Kidney capillary endothelial cell (primary cell): ENCODE results near the gene PTGFRN.

Experiments
- DNase-seq: peaks from one replicate; pipeline ENCODE4 v3.0.0-alpha.2; 2018; ENCODE audit warnings: low spot score

Gene PTGFRN

DNA sequence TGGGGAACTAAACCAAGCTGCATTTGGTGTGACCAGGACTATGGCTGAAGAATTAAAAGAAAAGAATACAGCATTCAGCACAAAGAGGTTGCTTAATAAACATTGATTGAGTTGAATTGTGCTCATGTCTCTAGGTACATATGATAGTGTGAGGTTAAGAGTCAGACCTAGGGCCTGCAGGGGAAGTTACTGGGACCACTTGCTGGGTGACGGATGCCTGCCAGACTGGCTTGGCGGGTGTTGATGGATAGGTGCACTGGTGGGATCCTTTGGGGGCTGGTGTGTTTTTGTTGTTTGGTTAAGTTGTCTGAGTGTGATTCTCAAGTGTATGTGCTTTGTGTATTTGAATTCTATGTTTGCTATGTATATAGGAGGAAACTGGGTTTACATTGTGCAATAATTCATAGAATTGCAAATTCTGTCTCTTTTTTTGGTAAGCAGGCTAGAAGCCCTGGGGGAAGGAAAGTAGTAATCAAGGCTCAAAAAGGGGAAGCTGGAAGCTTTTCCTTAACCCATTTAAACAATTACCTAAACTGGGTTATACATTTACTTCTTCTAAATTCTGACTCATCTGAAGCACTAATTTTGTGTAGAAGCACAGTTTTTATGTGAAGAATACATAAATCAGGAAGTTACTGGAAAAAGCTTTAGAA is 93.6 kb downstream of the PTGFRN start:
- DNase-seq: no peak

DNA sequence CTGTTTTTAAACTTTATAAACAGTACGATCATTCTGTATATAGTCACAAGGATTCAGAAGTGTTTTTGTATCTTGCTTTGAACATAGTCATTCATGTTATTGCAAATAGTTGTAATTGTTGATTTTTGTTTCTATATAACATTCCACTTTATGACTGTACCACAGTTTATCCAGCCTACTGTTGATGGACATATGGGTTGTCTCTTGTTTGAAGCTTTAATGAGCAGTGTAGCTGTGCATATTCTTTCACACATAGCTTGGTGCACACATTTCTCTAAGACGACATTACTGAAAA is 98.0 kb downstream of the PTGFRN start:
- no peak for DNase-seq

DNA sequence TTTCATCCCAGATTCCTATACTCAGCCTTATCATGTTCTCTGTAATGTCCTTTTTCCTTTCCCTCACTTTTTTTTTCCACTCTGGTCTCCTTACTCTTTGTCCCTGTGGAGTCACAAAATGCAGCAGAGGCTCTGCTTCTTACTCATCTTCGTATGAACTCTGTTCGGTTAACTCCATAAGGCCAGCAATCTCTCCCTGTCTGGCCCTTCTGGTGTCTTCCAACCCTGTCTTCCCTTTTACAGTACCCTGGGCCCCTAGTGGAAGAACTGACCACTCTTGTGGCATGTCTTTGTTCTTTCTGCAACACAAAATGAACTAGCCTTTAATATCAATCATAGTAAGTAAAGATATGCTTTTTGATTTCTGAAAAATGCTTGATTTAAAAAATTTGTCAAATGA is 98.9 kb downstream of the PTGFRN start:
- DNase-seq: no peak

DNA sequence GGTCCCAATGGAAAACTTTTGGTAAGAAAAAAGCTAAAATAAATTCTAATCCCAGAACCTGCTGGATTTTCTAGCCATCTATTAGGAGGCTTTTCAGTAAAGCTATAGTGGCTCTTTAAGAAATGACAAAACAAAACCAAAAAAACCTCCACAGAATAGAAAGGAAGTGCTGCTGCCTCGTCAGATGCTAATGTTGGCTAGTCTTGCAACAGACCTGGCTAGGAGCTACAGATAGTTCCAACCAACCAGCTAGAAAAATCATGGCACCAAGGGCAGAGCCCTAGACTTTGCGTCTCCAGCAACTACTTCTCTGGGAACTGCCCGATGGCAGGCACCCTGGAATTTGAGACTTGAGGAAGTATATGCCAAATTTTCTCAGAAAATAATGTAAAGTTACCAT is 99.4 kb downstream of the PTGFRN start:
- DNase-seq: no peak

DNA sequence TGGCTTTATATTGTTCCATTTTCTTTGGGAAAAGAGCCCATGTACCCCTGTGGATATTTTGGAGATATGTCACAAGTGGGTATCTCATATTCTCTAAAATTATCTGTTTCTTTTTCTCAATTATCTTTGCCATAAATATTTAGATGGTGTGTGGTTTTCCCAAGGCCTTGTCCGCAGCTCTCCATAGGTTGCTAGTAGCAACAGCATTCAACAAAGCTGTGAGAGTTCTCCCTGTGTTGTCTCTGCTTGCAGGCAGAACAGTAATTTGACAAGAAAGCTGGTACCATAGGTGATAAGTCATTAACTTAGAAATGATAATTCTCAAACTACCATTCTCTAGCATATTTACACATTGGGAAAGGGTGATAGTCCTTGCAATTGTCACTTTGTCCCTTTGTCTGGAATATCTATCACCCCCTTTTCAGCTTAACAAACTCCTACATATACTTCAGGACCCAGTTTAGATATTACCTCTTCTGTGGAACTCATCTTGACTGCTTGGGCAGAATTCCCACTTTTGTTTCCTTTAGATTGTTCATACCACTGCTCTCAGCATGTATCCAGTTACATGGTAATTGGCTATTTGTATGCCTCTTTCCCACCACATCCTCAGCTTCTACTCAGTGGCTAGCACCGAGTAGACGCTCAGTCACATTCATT is 100.7 kb downstream of the PTGFRN start:
- DNase-seq: no peak

DNA sequence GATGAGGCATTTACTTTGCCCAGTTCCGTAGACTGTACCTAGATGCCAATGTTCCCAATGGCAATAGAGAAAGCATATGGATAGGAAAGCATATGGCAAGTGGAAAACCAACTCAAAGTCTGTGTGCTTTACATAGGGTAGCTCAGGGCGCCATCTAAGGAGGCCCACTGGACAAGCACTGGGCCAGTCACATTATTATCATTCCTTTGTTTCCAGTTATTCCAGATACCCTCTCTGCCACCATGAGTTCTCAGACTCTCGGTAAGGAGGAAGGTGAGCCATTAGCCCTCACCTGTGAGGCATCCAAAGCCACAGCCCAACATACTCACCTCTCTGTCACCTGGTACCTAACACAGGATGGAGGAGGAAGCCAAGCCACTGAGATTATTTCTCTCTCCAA is 101.6 kb downstream of the PTGFRN start:
- no peak for DNase-seq

DNA sequence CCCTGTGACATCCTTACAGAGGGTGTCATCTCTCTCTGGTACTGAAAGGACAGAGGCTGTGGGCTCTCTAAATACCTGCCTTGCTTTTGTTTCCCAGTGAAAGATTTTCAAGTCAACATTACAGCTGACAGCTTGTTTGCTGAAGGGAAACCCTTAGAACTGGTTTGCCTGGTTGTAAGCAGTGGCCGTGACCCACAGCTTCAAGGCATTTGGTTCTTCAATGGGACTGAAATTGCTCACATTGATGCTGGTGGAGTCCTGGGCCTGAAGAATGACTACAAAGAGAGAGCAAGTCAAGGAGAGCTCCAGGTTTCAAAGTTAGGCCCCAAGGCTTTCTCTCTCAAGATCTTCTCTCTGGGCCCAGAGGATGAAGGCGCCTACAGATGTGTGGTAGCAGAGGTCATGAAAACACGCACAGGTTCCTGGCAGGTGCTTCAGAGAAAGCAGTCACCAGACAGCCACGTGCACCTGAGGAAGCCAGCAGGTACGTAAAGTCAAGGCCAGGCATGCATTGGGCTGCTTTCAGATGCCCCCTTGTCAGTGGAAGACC is 103.7 kb downstream of the PTGFRN start:
- no peak for DNase-seq

DNA sequence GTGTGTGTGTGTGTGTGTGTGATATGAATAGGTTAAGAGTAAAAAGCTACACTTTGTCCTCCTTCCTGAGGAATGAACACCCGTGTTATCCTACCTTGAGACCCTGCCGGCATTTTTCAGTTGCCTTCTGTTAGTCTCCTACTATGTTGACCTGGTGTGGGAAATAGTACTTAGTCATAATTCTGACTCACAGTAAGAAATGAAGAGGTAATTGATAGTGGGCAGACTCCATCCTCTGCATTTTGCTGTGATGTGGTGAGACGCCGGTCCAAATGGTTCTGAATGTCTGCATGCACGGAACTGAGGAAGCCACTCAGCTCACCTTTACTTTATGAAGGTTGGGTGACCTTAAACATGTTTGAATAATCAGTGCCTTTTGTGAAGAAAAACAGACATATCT is 104.5 kb downstream of the PTGFRN start:
- no peak for DNase-seq

DNA sequence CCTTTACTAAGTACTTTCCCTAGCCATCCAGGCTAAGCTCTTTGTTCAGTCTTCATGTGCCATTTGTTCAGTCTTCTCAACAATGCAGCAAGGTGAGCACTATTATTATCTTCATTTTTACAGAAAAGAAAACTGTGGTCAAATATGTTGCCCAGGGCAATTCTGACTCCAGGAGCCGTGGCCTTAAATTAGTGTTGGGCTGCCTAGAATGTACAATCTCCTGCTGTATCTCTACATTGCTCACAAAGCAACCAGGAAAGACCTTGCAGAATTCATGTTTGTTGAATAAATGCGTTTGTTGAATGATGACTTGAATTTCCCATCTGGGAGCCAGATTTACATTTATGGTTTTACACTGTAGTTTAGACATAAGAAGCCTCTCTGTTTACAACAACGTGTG is 106.0 kb downstream of the PTGFRN start:
- DNase-seq: no peak

DNA sequence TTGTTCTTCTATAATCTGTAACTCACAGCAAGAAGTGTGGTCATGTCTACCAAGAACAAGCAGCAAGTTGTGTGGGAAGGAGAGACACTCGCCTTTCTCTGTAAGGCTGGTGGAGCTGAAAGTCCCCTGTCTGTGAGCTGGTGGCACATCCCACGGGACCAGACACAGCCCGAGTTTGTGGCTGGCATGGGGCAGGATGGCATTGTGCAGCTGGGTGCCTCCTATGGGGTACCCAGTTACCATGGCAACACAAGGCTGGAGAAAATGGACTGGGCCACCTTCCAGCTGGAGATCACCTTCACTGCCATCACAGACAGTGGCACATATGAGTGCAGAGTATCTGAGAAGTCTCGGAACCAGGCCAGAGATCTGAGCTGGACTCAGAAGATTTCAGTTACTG is 107.3 kb downstream of the PTGFRN start:
- DNase-seq: no peak

DNA sequence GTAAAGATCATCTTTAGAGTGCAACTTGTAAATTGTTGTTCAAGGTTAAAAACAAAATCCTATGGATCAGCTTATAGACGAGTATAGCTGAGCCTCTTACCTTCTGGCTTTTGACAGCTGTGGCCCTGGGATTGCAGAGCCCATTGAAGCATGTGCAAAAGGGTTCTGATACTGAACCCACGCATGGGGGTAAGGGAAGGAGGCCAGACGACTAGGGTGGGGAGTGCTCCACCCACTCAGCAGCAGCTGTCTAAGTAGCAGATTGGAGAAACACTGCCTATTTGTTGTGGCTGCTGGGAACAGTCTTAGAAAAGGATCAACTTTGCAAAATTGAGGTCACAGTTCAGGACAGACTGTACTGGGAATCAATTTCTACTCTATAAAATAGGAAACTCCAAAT is 107.9 kb downstream of the PTGFRN start:
- DNase-seq: no peak

DNA sequence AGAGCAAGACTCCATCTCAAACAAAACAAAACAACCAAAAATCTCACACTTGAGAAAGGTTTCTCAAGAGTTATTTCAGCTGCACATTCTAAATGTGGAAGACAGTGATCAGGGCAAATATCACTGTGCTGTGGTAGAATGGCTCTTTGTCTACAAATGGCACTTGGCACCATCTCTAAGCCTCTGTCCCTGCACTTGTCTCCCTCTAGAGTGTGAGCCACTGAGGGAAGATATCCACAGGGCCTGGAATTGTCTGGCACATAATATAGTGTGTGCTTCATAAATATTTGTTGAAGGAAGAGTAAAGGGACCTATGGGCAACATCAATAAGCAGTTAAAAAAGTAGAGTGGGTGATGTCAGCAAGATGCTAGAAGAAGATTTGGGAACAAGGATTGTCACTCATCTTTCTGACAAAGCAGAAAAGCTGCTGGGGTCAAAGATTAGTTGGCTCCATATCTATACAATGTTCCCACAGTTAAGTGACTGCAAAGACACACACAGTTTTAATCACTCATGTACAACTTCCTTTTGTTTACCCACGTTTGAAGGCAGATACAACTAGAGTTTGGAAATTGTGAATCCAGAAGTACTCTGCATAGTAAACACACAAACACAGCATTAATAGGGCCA is 110.9 kb downstream of the PTGFRN start:
- no peak for DNase-seq

DNA sequence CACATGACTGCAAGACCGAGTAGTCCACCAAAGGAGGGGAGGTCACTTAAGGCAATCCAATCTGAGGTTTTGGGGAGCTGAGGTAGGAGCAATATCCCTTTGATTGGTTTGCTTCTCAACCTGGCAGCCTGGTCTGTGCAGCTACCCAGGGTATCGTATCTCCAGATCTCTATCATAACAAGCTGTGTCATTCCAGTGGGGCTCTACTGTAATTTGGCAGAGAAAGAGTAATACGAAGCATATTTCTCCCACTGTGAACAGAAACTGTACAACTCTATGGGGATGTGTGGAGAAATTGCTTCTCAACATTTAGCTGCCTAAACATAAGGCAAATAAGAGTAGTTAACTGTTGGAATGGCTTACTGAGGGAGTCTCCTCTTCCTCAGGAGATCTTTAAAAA is 112.4 kb downstream of the PTGFRN start:
- DNase-seq: no peak

DNA sequence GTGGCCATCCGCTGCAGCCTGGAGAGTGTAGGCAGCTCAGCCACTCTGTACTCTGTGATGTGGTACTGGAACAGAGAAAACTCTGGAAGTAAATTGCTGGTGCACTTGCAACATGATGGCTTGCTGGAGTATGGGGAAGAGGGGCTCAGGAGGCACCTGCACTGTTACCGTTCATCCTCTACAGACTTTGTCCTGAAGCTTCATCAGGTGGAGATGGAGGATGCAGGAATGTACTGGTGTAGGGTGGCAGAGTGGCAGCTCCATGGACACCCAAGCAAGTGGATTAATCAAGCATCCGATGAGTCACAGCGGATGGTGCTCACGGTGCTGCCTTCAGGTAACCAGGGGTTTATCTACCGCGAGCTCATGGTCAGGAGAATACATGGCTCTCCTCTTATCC is 115.9 kb downstream of the PTGFRN start:
- no peak for DNase-seq

DNA sequence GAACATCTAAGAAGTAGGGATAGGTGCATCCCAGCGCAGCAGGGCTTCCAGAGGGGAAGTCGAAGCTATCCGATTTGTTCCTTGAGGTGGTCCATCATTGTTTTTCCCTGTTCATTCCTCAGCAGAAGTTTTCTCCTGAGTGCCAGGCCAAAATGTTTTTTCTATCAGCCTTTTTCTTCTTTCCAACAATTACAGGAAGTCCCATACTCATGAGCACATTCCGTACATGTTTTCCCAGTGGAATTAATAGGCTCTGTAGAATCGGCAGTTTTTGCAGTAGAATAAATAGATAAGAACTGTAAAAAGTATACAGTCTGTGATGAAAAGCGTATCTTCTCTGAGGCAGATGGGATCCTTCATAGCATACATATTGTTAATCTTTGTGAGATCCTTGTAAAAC is 116.6 kb downstream of the PTGFRN start:
- peak; percentile 36 for DNase-seq

DNA sequence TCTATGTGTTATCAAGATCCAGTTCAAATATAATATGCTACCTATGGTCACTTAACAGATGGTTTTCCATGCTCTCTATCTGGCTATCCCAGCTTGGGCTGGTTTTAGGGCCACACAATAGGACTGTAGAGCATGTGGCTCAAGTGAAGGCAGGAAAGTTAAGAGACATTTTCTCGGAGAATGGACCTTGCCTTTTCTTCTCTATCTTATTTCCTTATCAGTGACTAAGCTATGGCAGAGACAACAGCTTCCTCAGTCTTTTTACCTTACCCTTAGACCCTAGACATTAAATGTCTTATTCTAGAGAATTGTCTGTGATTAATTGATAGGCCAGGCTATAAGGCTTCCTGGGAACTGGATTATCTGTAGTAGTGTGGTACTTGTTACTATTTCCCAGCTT is 120.0 kb downstream of the PTGFRN start:
- no peak for DNase-seq

DNA sequence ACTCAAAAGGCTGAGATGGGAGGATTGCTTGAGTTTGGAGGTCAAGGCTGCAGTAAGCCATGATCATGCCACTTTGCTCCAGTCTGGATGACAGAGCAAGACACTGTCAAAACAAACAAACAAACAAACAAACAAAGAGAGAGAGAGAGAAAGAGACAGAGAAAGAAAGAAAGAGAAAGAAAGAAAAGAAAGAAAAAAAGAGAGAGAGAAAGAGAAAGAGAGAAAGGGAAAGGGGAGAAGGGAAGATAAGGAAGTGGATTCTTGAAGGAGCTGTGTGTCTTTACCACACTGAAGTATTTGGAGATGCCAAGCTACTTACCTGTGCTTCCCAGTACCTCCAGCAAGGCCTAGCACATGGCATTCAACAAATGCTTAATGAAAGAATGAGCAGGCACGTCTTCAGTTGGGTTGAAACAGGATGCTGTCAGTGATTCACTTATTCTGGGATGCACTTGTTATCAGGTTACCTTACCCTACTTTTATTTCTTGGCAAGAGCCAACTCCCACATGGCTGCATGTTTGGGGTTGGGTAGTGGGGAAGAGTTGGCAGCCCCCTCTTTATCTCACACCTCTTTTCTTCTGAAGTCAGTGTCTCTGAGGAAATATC is 120.7 kb downstream of the PTGFRN start:
- DNase-seq: no peak

DNA sequence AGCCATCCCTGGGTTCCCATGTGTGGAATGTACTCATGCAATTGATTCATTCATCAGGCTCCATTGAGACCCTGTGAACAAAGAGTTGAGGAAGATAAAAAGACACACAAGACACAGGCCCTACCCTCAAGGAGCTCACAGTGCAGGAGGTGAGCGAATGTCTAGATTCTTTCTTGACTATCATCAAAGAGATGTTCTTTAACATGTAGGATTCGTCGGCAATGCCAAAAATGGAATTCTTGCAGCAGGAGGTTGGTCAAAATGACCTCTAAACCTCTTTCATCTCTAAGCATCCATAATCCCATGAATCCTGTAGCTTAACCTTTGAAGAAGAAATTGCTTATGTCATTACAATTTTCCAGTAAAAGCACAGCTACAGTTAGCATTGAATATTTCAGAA is 122.5 kb downstream of the PTGFRN start:
- no peak for DNase-seq

DNA sequence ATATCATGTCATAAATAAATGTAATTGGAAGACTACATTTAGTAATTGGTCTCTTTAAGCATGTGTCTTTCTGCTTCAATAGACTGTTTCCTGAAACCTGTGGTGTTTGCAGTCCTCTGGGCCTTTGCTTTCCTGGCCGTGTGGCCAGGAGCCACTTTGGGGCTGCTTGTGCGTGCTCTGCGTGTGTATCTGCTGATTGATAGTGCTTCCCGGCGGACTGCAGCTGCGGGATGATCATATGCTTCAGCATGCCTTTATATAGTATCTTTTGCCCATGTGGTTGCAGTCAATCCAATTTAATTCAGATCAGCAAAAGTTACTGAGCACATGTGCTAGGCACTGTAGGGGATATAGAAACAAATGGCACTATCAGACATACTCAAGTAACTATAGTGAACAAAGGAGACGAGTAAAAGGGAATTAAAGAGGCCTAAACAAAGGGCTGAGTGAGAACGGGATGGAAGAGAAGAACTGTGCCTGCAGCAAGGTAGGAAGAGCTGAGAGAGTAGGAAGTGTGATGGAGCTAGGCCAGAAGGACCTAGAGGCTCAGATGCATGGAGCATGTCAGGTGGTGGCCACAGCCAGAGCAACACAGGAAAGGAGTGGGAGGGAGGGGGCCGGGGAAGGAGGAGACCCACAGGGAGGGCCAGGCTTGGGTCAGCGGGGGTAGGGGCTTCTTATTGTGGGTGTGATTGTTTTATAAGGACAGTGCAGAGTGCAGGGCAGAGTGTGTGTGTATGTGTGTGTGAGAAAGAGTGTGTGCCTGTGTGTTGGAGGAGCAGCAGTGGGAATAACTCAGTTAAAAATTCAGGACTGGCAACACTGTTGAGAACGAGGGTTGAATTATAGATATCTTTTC is 123.2 kb downstream of the PTGFRN start:
- no peak for DNase-seq

DNA sequence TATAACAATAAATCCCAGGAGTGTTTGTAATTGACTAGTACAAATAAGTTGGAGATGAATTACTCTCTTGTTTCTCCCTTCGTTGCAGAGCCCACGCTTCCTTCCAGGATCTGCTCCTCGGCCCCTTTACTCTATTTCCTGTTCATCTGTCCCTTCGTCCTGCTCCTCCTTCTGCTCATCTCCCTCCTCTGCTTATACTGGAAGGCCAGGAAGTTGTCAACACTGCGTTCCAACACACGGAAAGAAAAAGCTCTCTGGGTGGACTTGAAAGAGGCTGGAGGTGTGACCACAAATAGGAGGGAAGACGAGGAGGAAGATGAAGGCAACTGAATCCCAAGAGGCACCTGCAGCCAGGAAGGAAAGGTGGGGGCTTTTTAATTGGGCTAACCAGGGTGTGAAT is 124.1 kb downstream of the PTGFRN start:
- DNase-seq: no peak

DNA sequence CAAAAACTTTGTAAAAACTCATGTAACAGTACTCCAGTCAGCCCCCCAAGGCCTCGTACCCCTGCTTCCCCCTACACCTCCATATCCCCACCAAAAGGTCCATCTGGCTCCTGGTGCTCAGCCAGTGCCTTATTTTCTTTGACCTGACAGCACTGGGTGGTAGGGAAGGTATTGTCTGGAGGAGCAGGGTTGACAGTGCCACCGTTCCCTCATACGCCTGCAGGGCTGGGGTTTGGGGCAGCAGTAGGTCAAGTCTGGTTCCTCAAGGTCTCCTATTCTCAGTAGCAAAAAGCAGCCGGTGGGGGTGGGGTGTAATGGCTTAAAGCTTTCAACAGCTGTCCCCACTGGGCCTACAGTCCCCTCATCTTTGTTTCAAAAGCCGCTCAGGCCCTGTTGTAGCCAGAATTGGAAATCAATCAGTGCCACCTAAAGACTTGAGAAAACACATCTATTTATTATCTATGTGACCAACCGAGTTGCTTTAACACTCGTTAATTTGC is 125.1 kb downstream of the PTGFRN start:
- no peak for DNase-seq

DNA sequence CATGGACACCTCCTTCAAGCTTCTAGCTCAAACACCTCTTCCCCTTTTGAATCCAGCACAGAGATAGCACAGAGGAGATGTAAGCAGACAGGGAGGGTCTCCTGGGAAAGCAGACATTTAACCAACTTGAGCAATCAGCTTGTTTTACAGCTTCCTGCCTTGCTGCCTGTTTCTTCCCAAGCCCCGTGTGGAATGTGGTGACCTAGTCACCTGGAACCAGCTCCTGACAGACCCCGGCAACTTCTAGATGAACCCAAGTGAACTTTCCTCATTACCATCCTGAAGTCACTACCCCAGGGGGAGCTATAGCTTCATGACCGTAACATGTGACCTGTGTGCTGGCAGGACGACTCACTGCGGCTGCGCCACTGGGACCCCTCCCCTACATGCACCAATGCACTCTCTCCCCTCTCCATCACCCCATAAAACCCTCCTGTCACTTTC is 126.3 kb downstream of the PTGFRN start:
- DNase-seq: no peak
